ENCODE results near the gene MRPL32.

Gene MRPL32

DNA sequence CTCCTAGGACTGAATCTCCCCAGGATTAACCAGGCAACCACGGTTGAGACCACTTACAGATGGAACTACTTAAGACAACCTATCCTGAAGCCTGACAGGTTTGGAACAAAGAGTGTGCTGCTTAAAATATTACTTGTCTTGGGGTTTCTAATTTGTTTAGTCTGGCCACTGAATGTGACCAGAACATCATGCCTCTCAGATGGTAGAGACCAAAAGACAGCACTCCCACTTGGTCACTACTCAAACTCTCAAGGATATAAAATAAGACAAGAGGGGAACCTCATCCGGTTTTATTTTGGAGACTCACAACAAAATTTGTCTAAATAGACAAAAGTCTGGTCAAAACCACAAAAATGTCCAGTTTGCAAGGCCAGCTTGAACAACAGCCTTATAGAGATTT, 15.3 kb downstream of the MRPL32 start:
- TF ChIP-seq, protein P1, sequence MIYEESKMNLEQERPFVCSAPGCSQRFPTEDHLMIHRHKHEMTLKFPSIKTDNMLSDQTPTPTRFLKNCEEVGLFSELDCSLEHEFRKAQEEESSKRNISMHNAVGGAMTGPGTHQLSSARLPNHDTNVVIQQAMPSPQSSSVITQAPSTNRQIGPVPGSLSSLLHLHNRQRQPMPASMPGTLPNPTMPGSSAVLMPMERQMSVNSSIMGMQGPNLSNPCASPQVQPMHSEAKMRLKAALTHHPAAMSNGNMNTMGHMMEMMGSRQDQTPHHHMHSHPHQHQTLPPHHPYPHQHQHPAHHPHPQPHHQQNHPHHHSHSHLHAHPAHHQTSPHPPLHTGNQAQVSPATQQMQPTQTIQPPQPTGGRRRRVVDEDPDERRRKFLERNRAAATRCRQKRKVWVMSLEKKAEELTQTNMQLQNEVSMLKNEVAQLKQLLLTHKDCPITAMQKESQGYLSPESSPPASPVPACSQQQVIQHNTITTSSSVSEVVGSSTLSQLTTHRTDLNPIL (CRISPR knock-in tag; IDR thresholded peaks at IDR 0.05; ENCODE audit: low read depth) = no peak
- TF ChIP-seq, protein P2, sequence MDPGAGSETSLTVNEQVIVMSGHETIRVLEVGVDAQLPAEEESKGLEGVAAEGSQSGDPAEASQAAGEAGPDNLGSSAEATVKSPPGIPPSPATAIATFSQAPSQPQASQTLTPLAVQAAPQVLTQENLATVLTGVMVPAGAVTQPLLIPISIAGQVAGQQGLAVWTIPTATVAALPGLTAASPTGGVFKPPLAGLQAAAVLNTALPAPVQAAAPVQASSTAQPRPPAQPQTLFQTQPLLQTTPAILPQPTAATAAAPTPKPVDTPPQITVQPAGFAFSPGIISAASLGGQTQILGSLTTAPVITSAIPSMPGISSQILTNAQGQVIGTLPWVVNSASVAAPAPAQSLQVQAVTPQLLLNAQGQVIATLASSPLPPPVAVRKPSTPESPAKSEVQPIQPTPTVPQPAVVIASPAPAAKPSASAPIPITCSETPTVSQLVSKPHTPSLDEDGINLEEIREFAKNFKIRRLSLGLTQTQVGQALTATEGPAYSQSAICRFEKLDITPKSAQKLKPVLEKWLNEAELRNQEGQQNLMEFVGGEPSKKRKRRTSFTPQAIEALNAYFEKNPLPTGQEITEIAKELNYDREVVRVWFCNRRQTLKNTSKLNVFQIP (CRISPR knock-in tag; IDR thresholded peaks at IDR 0.05; ENCODE audit: borderline replicate concordance, low read depth) = no peak
- ATAC-seq = no peak

DNA sequence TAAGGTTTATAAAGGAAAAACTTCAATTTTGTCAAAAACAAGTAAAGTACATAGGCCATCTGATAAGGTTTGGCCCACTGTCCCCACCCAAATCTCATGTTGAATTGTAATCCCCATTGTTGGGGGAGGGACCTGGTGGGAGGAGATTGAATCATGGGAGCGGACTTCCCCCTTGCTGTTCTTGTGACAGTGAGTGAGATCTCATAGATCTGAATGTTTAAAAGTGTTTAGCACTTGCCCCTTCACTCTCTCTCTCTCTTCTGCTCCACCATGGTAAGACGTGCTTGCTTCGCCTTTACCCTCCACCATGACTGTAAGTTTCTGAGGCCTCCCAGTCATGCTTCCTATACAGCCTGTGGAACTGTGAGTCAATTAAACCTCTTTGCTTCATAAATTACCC, 18.2 kb downstream of the MRPL32 start:
- TF ChIP-seq ISL1 (CRISPR knock-in tag; IDR thresholded peaks at IDR 0.05) (no peak), BACH2 (CRISPR knock-in tag; IDR thresholded peaks at IDR 0.05; ENCODE audit: borderline replicate concordance) (no peak), ESRRG (CRISPR knock-in tag; IDR thresholded peaks at IDR 0.05) (no peak), ARNTL (CRISPR knock-in tag; IDR thresholded peaks at IDR 0.05; ENCODE audit: borderline replicate concordance, low read depth) (no peak), PPARA (CRISPR knock-in tag; IDR thresholded peaks at IDR 0.05; ENCODE audit: borderline replicate concordance) (no peak), OSR1 (CRISPR knock-in tag; IDR thresholded peaks at IDR 0.05) (no peak), ZC3H10 (CRISPR knock-in tag; IDR thresholded peaks at IDR 0.05) (no peak), SNAI2 (CRISPR knock-in tag; IDR thresholded peaks at IDR 0.05) (no peak), ZFP30 (CRISPR knock-in tag; IDR thresholded peaks at IDR 0.05) (no peak)
- TF ChIP-seq, protein P2 (CRISPR knock-in tag; IDR thresholded peaks at IDR 0.05; ENCODE audit: borderline replicate concordance, low read depth) = no peak
- TF ChIP-seq, protein P3, sequence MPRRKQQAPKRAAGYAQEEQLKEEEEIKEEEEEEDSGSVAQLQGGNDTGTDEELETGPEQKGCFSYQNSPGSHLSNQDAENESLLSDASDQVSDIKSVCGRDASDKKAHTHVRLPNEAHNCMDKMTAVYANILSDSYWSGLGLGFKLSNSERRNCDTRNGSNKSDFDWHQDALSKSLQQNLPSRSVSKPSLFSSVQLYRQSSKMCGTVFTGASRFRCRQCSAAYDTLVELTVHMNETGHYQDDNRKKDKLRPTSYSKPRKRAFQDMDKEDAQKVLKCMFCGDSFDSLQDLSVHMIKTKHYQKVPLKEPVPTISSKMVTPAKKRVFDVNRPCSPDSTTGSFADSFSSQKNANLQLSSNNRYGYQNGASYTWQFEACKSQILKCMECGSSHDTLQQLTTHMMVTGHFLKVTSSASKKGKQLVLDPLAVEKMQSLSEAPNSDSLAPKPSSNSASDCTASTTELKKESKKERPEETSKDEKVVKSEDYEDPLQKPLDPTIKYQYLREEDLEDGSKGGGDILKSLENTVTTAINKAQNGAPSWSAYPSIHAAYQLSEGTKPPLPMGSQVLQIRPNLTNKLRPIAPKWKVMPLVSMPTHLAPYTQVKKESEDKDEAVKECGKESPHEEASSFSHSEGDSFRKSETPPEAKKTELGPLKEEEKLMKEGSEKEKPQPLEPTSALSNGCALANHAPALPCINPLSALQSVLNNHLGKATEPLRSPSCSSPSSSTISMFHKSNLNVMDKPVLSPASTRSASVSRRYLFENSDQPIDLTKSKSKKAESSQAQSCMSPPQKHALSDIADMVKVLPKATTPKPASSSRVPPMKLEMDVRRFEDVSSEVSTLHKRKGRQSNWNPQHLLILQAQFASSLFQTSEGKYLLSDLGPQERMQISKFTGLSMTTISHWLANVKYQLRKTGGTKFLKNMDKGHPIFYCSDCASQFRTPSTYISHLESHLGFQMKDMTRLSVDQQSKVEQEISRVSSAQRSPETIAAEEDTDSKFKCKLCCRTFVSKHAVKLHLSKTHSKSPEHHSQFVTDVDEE (CRISPR knock-in tag; IDR thresholded peaks at IDR 0.05) = no peak
- no peak for ATAC-seq

GRCh38 chr7:42952328-42952727, 20.2 kb downstream of the MRPL32 start:
- ATAC-seq = no peak

More at GRCh38 chr7:42952328-42952727, 20.2 kb downstream of the MRPL32 start:
- TF ChIP-seq SNAI2 (CRISPR knock-in tag; IDR thresholded peaks at IDR 0.05) (no peak), ZNF565 (CRISPR knock-in tag; conservative IDR thresholded peaks at IDR 0.05; ENCODE audit: low read depth) (no peak), ZNF8 (CRISPR knock-in tag; IDR thresholded peaks at IDR 0.05) (no peak), BACH2 (CRISPR knock-in tag; IDR thresholded peaks at IDR 0.05; ENCODE audit: borderline replicate concordance) (no peak), OSR1 (CRISPR knock-in tag; IDR thresholded peaks at IDR 0.05) (no peak), ZFP3 (CRISPR knock-in tag; IDR thresholded peaks at IDR 0.05) (no peak), ZFP30 (CRISPR knock-in tag; IDR thresholded peaks at IDR 0.05) (no peak), ARNTL (CRISPR knock-in tag; IDR thresholded peaks at IDR 0.05; ENCODE audit: borderline replicate concordance, low read depth) (no peak), CSDC2 (CRISPR knock-in tag; IDR thresholded peaks at IDR 0.05) (no peak), ZC3H10 (CRISPR knock-in tag; IDR thresholded peaks at IDR 0.05) (no peak), ESRRG (CRISPR knock-in tag; IDR thresholded peaks at IDR 0.05) (no peak), GLIS3 (CRISPR knock-in tag; IDR thresholded peaks at IDR 0.05) (no peak)
- TF ChIP-seq, protein P2 (CRISPR knock-in tag; IDR thresholded peaks at IDR 0.05; ENCODE audit: borderline replicate concordance, low read depth) = no peak
- TF ChIP-seq, protein P4, sequence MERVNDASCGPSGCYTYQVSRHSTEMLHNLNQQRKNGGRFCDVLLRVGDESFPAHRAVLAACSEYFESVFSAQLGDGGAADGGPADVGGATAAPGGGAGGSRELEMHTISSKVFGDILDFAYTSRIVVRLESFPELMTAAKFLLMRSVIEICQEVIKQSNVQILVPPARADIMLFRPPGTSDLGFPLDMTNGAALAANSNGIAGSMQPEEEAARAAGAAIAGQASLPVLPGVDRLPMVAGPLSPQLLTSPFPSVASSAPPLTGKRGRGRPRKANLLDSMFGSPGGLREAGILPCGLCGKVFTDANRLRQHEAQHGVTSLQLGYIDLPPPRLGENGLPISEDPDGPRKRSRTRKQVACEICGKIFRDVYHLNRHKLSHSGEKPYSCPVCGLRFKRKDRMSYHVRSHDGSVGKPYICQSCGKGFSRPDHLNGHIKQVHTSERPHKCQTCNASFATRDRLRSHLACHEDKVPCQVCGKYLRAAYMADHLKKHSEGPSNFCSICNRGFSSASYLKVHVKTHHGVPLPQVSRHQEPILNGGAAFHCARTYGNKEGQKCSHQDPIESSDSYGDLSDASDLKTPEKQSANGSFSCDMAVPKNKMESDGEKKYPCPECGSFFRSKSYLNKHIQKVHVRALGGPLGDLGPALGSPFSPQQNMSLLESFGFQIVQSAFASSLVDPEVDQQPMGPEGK (CRISPR knock-in tag; IDR thresholded peaks at IDR 0.05; ENCODE audit: borderline replicate concordance) = no peak
- TF ChIP-seq, protein P5, sequence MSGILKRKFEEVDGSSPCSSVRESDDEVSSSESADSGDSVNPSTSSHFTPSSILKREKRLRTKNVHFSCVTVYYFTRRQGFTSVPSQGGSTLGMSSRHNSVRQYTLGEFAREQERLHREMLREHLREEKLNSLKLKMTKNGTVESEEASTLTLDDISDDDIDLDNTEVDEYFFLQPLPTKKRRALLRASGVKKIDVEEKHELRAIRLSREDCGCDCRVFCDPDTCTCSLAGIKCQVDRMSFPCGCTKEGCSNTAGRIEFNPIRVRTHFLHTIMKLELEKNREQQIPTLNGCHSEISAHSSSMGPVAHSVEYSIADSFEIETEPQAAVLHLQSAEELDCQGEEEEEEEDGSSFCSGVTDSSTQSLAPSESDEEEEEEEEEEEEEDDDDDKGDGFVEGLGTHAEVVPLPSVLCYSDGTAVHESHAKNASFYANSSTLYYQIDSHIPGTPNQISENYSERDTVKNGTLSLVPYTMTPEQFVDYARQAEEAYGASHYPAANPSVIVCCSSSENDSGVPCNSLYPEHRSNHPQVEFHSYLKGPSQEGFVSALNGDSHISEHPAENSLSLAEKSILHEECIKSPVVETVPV (CRISPR knock-in tag; IDR thresholded peaks at IDR 0.05) = no peak
